K562 (cell line): ENCODE results near the gene TASP1. TPM values are rescaled to one million over a fixed set of nuclear protein-coding genes. Genes with fewer than 3 reads are reported as not detected.

Experiments
- ATAC-seq: fragments of 200-7000 bp; cut with Tn5 transposase; 3 replicates; pipeline ENCODE4 v1.9.1; 2020; ENCODE audit warnings: moderate library complexity
- BruUV-seq: library from RNA; stranded (reverse); fragments of 400-500 nt; replicated peaks from 2 replicates; lab custom pipeline; 2021; lab: Mats Ljungman, UMichigan
- CTCF ChIA-PET: fragments of 300-600 bp; formaldehyde crosslinking; extraction: SDS; loops from one replicate; lab custom pipeline; 2021; ENCODE audit warnings: low intra/inter-chr PET ratio; lab: Yijun Ruan, JAX
- POLR2A ChIA-PET: fragments of 300-600, 350-650 bp; sonication (Branson Sonifier 250); formaldehyde crosslinking; extraction: SDS; loops from one replicate; lab custom pipeline; 2021; ENCODE audit warnings: antibody characterized with exemption, inconsistent platforms; lab: Yijun Ruan, JAX
- DNase-seq, 4 experiments: peaks; one replicate each; pipeline versions ENCODE4 v3.0.0 to v3.0.0-alpha.2; 2011 to 2018; ENCODE audit warnings: low spot score in 3 of 4, mixed read lengths in 3 of 4; ENCODE audit errors: extremely low read depth in 1 of 4
- FAIRE-seq: peaks from 2 replicates; lab custom pipeline; 2011; peaks lifted over from hg19 to GRCh38; lab: Jason Lieb, UNC
- H2AFZ ChIP-seq: 2 replicates; pipeline ENCODE4 v1.6.0; 2011; ENCODE audit warnings: low read depth, low read length, control low read depth, inconsistent platforms
- H3K27ac ChIP-seq: fragments of 200-600 bp; 3 replicates; pipeline ENCODE4 v1.8.0; 2011; ENCODE audit warnings: low read depth, mild to moderate bottlenecking, control low read depth, inconsistent platforms, low read length, moderate library complexity, mixed read lengths; ENCODE audit errors: extremely low read depth
- H3K27me3 ChIP-seq, 2 experiments: fragments of 300-600 bp in 1 of 2; 2 replicates in 1 of 2; 3 replicates in 1 of 2; pipeline versions ENCODE4 v1.6.0 to v1.8.0; 2011; ENCODE audit warnings: inconsistent platforms in 2 of 2, low read length in 2 of 2, mild to moderate bottlenecking in 1 of 2, mixed read lengths in 1 of 2, moderate library complexity in 1 of 2; ENCODE audit not compliant: control insufficient read depth in 2 of 2, insufficient read depth in 2 of 2
- H3K36me3 ChIP-seq: fragments of 300-600 bp; 3 replicates; pipeline ENCODE4 v1.8.0; 2011; ENCODE audit warnings: mild to moderate bottlenecking, low read length, inconsistent platforms; ENCODE audit not compliant: control insufficient read depth, insufficient read depth
- H3K4me1 ChIP-seq, 2 experiments: fragments of 200-600 bp in 1 of 2; replicated peaks in 1 of 2; 2 replicates in 1 of 2; 3 replicates in 1 of 2; pipeline versions ENCODE4 v1.5.1 to v1.8.0; 2011; ENCODE audit warnings: inconsistent platforms in 2 of 2, low read length in 2 of 2, mild to moderate bottlenecking in 1 of 2, mixed read lengths in 1 of 2, moderate library complexity in 1 of 2; ENCODE audit not compliant: control insufficient read depth in 2 of 2, insufficient read depth in 2 of 2
- H3K4me2 ChIP-seq: 2 replicates; pipeline ENCODE4 v1.6.1; 2011; ENCODE audit warnings: low read length, control low read depth, inconsistent platforms, mixed read lengths; ENCODE audit not compliant: insufficient read depth
- H3K4me3 ChIP-seq: fragments of 200-600 bp; sonication (generic), shearing (Covaris generic); 2 replicates; pipeline ENCODE4 v1.5.1; 2016; ENCODE audit warnings: control low read depth, inconsistent platforms
- H3K79me2 ChIP-seq: fragments of 200-600 bp; 3 replicates; pipeline ENCODE4 v1.8.0; 2011; ENCODE audit warnings: low read length, inconsistent platforms; ENCODE audit not compliant: control insufficient read depth, insufficient read depth
- H3K9ac ChIP-seq, 2 experiments: 2 replicates each; pipeline versions ENCODE4 v1.6.0 to v1.6.1; 2011; ENCODE audit warnings: low read depth in 2 of 2, low read length in 2 of 2, control low read depth in 1 of 2, inconsistent platforms in 1 of 2, mild to moderate bottlenecking in 1 of 2, mixed read lengths in 1 of 2; ENCODE audit not compliant: insufficient read depth in 1 of 2
- H3K9me1 ChIP-seq: one replicate; pipeline ENCODE4 v1.6.0; 2011; ENCODE audit warnings: inconsistent platforms, mild to moderate bottlenecking, low read length, moderate library complexity; ENCODE audit not compliant: control insufficient read depth, insufficient read depth
- H3K9me3 ChIP-seq: replicated peaks from 2 replicates; pipeline ENCODE4 v1.5.1; 2011; ENCODE audit warnings: low read depth, low read length, inconsistent platforms; ENCODE audit not compliant: control insufficient read depth, insufficient read depth
- H4K20me1 ChIP-seq: replicated peaks from 2 replicates; pipeline ENCODE4 v1.6.1; 2011; ENCODE audit warnings: low read length, inconsistent platforms, mixed read lengths; ENCODE audit not compliant: control insufficient read depth, insufficient read depth
- ARID3B ChIP-seq: fragments of 250-450 bp; sonication (Bioruptor Pico); IDR thresholded peaks from 2 replicates; pipeline ENCODE4 v1.4.0; 2020; ENCODE audit warnings: borderline replicate concordance
- BDP1 ChIP-seq: IDR thresholded peaks from 3 replicates; pipeline ENCODE4 v1.6.1; 2011; ENCODE audit not compliant: insufficient read length, insufficient read depth
- DLX4 ChIP-seq: fragments of 250-450 bp; sonication (Bioruptor Pico); IDR thresholded peaks from 2 replicates; pipeline ENCODE4 v1.6.1; 2021; ENCODE audit warnings: mild to moderate bottlenecking
- NCOA6 ChIP-seq: fragments of 450-650 bp; IDR thresholded peaks from 2 replicates; pipeline ENCODE4 v1.6.1; 2017; ENCODE audit warnings: mild to moderate bottlenecking
- RBM25 ChIP-seq: fragments of 200-400 bp; formaldehyde crosslinking; IDR thresholded peaks from 2 replicates; pipeline ENCODE4 v1.6.1; 2018; ENCODE audit warnings: low read length, low read depth, moderate library complexity; ENCODE audit not compliant: severe bottlenecking
- TEAD1 ChIP-seq, 2 experiments: fragments of 450-650 bp in 1 of 2; sonication (generic) in 1 of 2; formaldehyde crosslinking; IDR thresholded peaks; 2 replicates each; pipeline versions ENCODE4 v1.4.0 to v1.8.0; 2020 to 2022; ENCODE audit warnings: mild to moderate bottlenecking in 2 of 2, missing genetic modification reagents in 1 of 2
- TEAD2 ChIP-seq: fragments of 450-650 bp; IDR thresholded peaks from 2 replicates; pipeline ENCODE4 v1.6.1; 2016; ENCODE audit warnings: missing genetic modification characterization, control low read depth, missing compliant biosample characterization
- ZFP1 ChIP-seq: fragments of 450-650 bp; formaldehyde crosslinking; IDR thresholded peaks from 2 replicates; pipeline ENCODE4 v1.4.0; 2020; ENCODE audit warnings: mild to moderate bottlenecking, mixed read lengths
- WGBS: fragments of 100-300 bp; shearing (Covaris generic); methylation state at CpG from one replicate; pipeline ENCODE4 v1.1.6; 2016; ENCODE audit warnings: low coverage, mixed read lengths; ENCODE audit not compliant: insufficient coverage; ENCODE audit errors: missing lambda C conversion rate; 5-methylcytosine and 5-hydroxymethylcytosine counted together
- in situ Hi-C: fragments of 300-500 bp; cut with MboI; formaldehyde crosslinking; loops from 4 replicates; pipeline ENCODE4 v1.15.0; 2018; ENCODE audit warnings: inconsistent platforms, mixed read lengths
- intact Hi-C: fragments of 100-400 bp; cut with micrococcal nuclease; formaldehyde crosslinking; loops from 2 replicates; pipeline ENCODE4 v1.14.2; 2022
- polyA plus RNA-seq, 8 experiments: library from polyadenylated mRNA; depleted of rRNA in 4 of 8; stranded (reverse) in 5 of 8; unstranded in 3 of 8; fragments of >200 nt; fragmentation: Nextera tagmentation in 2 of 8; fragmentation: Illumina TruSeq in 1 of 8; extraction: Ambion mirVana in 2 of 8; extraction: Trizol in 1 of 8; gene quantifications; 2 replicates each; pipeline versions ENCODE4 v1.2.1 to v1.2.3, GENCODE V29; 2011 to 2014; ENCODE audit warnings: inconsistent platforms in 1 of 8, missing spikeins in 1 of 8
- total RNA-seq, 7 experiments: library from RNA; depleted of rRNA in 6 of 7; stranded (reverse); fragments of >200 nt in 6 of 7; fragmentation: Illumina TruSeq in 2 of 7; extraction: Trizol in 2 of 7; gene quantifications; 2 replicates each; pipeline versions ENCODE4 v1.2.1 to v1.2.3, GENCODE V29; 2011 to 2021; ENCODE audit warnings: low replicate concordance in 1 of 7
- TF ChIP-seq, protein P1 (sequence below): fragments of 450-650 bp; IDR thresholded peaks from 2 replicates; pipeline ENCODE4 v1.6.1; 2017; ENCODE audit warnings: antibody characterized with exemption, mild to moderate bottlenecking
- TF ChIP-seq, protein P2 (sequence below): IDR thresholded peaks from 2 replicates; pipeline ENCODE4 v1.6.1; 2011; ENCODE audit warnings: borderline replicate concordance, low read depth, mild to moderate bottlenecking, moderate library complexity, low read length; ENCODE audit not compliant: insufficient read depth, poor library complexity, severe bottlenecking

The TASP1 gene
- total and polyA plus RNA-seq, 9 of the 15 experiments (the other 6 are each of a cell fraction or from before 2014, with no cell fraction given), result 3.7 to 10.6 (median 6.4) TPM

- Histone ChIP-seq H4K20me1 (no peaks in the 10 kb centered on the region; the same call in 1 of the 2 replicates), H3K9ac (no peak overlapping the region), H3K4me3 (no peak overlapping the region), H3K9me1 (no peaks in the 10 kb centered on the region), H3K4me1 (no peaks in the 10 kb centered on the region), H3K36me3 (no peaks in the 10 kb centered on the region), H3K27ac (no peak overlapping the region), H2AFZ (no peak overlapping the region), H3K9me3 (no peaks in the 10 kb centered on the region), H3K79me2 (no peaks in the 10 kb centered on the region), H3K4me2 (no peak overlapping the region), H3K27me3 (no peaks in the 10 kb centered on the region)
- TF ChIP-seq ZFP1 (CRISPR knock-in tag), result no peak
- TF ChIP-seq TEAD1 (CRISPR knock-in tag; IDR thresholded peaks at IDR 0.05), result no peak
- TF ChIP-seq DLX4 (CRISPR knock-in tag), result no peak
- TF ChIP-seq RBM25, result no peak
- TF ChIP-seq ARID3B (CRISPR knock-in tag), result no peak
- no peak for TF ChIP-seq NCOA6
- no peak for TF ChIP-seq BDP1
- TF ChIP-seq, protein P1, sequence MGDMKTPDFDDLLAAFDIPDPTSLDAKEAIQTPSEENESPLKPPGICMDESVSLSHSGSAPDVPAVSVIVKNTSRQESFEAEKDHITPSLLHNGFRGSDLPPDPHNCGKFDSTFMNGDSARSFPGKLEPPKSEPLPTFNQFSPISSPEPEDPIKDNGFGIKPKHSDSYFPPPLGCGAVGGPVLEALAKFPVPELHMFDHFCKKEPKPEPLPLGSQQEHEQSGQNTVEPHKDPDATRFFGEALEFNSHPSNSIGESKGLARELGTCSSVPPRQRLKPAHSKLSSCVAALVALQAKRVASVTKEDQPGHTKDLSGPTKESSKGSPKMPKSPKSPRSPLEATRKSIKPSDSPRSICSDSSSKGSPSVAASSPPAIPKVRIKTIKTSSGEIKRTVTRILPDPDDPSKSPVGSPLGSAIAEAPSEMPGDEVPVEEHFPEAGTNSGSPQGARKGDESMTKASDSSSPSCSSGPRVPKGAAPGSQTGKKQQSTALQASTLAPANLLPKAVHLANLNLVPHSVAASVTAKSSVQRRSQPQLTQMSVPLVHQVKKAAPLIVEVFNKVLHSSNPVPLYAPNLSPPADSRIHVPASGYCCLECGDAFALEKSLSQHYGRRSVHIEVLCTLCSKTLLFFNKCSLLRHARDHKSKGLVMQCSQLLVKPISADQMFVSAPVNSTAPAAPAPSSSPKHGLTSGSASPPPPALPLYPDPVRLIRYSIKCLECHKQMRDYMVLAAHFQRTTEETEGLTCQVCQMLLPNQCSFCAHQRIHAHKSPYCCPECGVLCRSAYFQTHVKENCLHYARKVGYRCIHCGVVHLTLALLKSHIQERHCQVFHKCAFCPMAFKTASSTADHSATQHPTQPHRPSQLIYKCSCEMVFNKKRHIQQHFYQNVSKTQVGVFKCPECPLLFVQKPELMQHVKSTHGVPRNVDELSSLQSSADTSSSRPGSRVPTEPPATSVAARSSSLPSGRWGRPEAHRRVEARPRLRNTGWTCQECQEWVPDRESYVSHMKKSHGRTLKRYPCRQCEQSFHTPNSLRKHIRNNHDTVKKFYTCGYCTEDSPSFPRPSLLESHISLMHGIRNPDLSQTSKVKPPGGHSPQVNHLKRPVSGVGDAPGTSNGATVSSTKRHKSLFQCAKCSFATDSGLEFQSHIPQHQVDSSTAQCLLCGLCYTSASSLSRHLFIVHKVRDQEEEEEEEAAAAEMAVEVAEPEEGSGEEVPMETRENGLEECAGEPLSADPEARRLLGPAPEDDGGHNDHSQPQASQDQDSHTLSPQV, result no peak
- TF ChIP-seq TEAD2 (tag), result no peak
- TF ChIP-seq, protein P2, sequence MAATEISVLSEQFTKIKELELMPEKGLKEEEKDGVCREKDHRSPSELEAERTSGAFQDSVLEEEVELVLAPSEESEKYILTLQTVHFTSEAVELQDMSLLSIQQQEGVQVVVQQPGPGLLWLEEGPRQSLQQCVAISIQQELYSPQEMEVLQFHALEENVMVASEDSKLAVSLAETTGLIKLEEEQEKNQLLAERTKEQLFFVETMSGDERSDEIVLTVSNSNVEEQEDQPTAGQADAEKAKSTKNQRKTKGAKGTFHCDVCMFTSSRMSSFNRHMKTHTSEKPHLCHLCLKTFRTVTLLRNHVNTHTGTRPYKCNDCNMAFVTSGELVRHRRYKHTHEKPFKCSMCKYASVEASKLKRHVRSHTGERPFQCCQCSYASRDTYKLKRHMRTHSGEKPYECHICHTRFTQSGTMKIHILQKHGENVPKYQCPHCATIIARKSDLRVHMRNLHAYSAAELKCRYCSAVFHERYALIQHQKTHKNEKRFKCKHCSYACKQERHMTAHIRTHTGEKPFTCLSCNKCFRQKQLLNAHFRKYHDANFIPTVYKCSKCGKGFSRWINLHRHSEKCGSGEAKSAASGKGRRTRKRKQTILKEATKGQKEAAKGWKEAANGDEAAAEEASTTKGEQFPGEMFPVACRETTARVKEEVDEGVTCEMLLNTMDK, result no peak
- no peak for FAIRE-seq
- no peak for DNase-seq
- 68% methylated on average over 3 of the region's 3 CpGs for WGBS
- in situ Hi-C loops (no loop called here), intact Hi-C loops (no loop called here)
- no peak for ATAC-seq
- ChIA-PET POLR2A (no interaction called here), CTCF (no interaction called here)
- no TSS peak for BruUV-seq
Observed at GRCh38 chr20:13419477-13419876, 219.3 kb downstream of the TASP1 start.
